NCI-H526 treated with DMSO at 0.1 percent for 48 hours (cell line): ENCODE results near the gene VOPP1.

Experiments used
- DNase-seq: peaks from one replicate; lab custom pipeline; 2025; lab: John Stamatoyannopoulos, UW

VOPP1 gene

GRCh38 chr7:55465691-55466090 is 106.6 kb downstream of the VOPP1 start:
- no peak for DNase-seq

- DNase-seq, result no peak
Measured at GRCh38 chr7:55464422-55464821, 107.9 kb downstream of the VOPP1 start.

GRCh38 chr7:55463686-55464262 is 108.5 kb downstream of the VOPP1 start:
- no peak for DNase-seq

GRCh38 chr7:55458351-55458750 is 114.0 kb downstream of the VOPP1 start:
- no peak for DNase-seq

GRCh38 chr7:55457801-55458200 is 114.5 kb downstream of the VOPP1 start:
- DNase-seq, result no peak

GRCh38 chr7:55452971-55453370 is 119.3 kb downstream of the VOPP1 start:
- no peak for DNase-seq

- DNase-seq, result no peak
Measured at GRCh38 chr7:55449992-55450535, 122.2 kb downstream of the VOPP1 start.

- no peak for DNase-seq
Measured at GRCh38 chr7:55449205-55449991, 122.9 kb downstream of the VOPP1 start.

GRCh38 chr7:55448526-55448925 is 123.8 kb downstream of the VOPP1 start:
- no peak for DNase-seq

GRCh38 chr7:55444786-55445185 is 127.5 kb downstream of the VOPP1 start:
- DNase-seq, result no peak

- DNase-seq, result no peak
Measured at GRCh38 chr7:55441774-55442522, 130.4 kb downstream of the VOPP1 start.

GRCh38 chr7:55441002-55441401 is 131.3 kb downstream of the VOPP1 start:
- DNase-seq, result no peak

GRCh38 chr7:55440040-55440690 is 132.1 kb downstream of the VOPP1 start:
- no peak for DNase-seq

GRCh38 chr7:55439627-55440026 is 132.7 kb downstream of the VOPP1 start:
- no peak for DNase-seq

- DNase-seq, result no peak
Measured at GRCh38 chr7:55438757-55439525, 133.4 kb downstream of the VOPP1 start.

GRCh38 chr7:55438085-55438756 is 134.1 kb downstream of the VOPP1 start:
- no peak for DNase-seq

GRCh38 chr7:55437375-55437774 is 134.9 kb downstream of the VOPP1 start:
- no peak for DNase-seq

GRCh38 chr7:55436457-55436856 is 135.8 kb downstream of the VOPP1 start:
- no peak for DNase-seq

GRCh38 chr7:55435466-55435865 is 136.8 kb downstream of the VOPP1 start:
- DNase-seq, result no peak

GRCh38 chr7:55432939-55433784 is 139.1 kb downstream of the VOPP1 start:
- peak; percentile 8 for DNase-seq
